Fibroblast of skin of abdomen (primary cell): ENCODE results near the gene PPARGC1A.
A peak's percentile ranks its signal among the peaks of the same experiment; 100 is the strongest.

Source experiments
- DNase-seq: peaks from one replicate; pipeline ENCODE4 v3.0.0-alpha.2; 2013

PPARGC1A gene

GRCh38 chr4:23906839-23907238, 17.0 kb upstream of the PPARGC1A start:
- DNase-seq, result no peak

GRCh38 chr4:23904639-23905071, 14.8 kb upstream of the PPARGC1A start:
- no peak for DNase-seq

GRCh38 chr4:23903859-23904438, 14.1 kb upstream of the PPARGC1A start:
- no peak for DNase-seq

- DNase-seq, result no peak
Measured at GRCh38 chr4:23902222-23902804, 12.5 kb upstream of the PPARGC1A start.

- DNase-seq, result no peak
Measured at GRCh38 chr4:23900636-23901035, 10.8 kb upstream of the PPARGC1A start.

- no peak for DNase-seq
Measured at GRCh38 chr4:23899565-23899964, 9.7 kb upstream of the PPARGC1A start.

GRCh38 chr4:23897564-23898109, 7.8 kb upstream of the PPARGC1A start:
- DNase-seq, result no peak

- DNase-seq, result no peak
Measured at GRCh38 chr4:23894021-23894420, 4.2 kb upstream of the PPARGC1A start.

- DNase-seq, result no peak
Measured at GRCh38 chr4:23891064-23891421, 1.2 kb upstream of the PPARGC1A start.

- DNase-seq, result no peak
Measured at GRCh38 chr4:23890369-23891063, 669 bp upstream of the PPARGC1A start.

GRCh38 chr4:23889391-23889790, 456 bp downstream of the PPARGC1A start:
- DNase-seq, result no peak

- peak; percentile 83 for DNase-seq
Measured at GRCh38 chr4:23888421-23889319, 1.2 kb downstream of the PPARGC1A start.

GRCh38 chr4:23887989-23888388, 1.9 kb downstream of the PPARGC1A start:
- no peak for DNase-seq

GRCh38 chr4:23887173-23887572, 2.7 kb downstream of the PPARGC1A start:
- no peak for DNase-seq

GRCh38 chr4:23885943-23886590, 3.8 kb downstream of the PPARGC1A start:
- DNase-seq, result no peak

- peak; percentile 44 for DNase-seq
Measured at GRCh38 chr4:23884741-23885140, 5.1 kb downstream of the PPARGC1A start.

- no peak for DNase-seq
Measured at GRCh38 chr4:23884261-23884660, 5.6 kb downstream of the PPARGC1A start.

- no peak for DNase-seq
Measured at GRCh38 chr4:23882976-23883531, 6.8 kb downstream of the PPARGC1A start.

GRCh38 chr4:23881674-23882337, 8.0 kb downstream of the PPARGC1A start:
- no peak for DNase-seq

GRCh38 chr4:23881052-23881501, 8.8 kb downstream of the PPARGC1A start:
- DNase-seq, result no peak
